Adipocyte (in vitro differentiated cells): ENCODE results near the gene PEX11A.

Experiments used
- DNase-seq: peaks from one replicate; pipeline ENCODE4 v3.0.0-alpha.2; 2015; ENCODE audit warnings: low read depth
- H3K27me3 ChIP-seq: replicated peaks from 2 replicates; pipeline ENCODE4 v1.7.0; 2013; ENCODE audit warnings: mild to moderate bottlenecking, low read length, moderate library complexity; ENCODE audit not compliant: control insufficient read depth, insufficient read depth
- H3K36me3 ChIP-seq: 2 replicates; pipeline ENCODE4 v1.7.0; 2013; ENCODE audit warnings: low read length, mild to moderate bottlenecking, moderate library complexity; ENCODE audit not compliant: control insufficient read depth, insufficient read depth, severe bottlenecking
- H3K4me1 ChIP-seq: 2 replicates; pipeline ENCODE4 v1.7.0; 2013; ENCODE audit warnings: mild to moderate bottlenecking, low read length, moderate library complexity; ENCODE audit not compliant: control insufficient read depth, insufficient read depth
- H3K4me3 ChIP-seq: 2 replicates; pipeline ENCODE4 v1.7.0; 2013; ENCODE audit warnings: mild to moderate bottlenecking, low read length, moderate library complexity
- H3K9ac ChIP-seq: 2 replicates; pipeline ENCODE4 v1.7.0; 2013; ENCODE audit warnings: mild to moderate bottlenecking, low read length, moderate library complexity
- H3K9me3 ChIP-seq: 2 replicates; pipeline ENCODE4 v1.7.0; 2013; ENCODE audit warnings: mild to moderate bottlenecking, low read length, moderate library complexity; ENCODE audit not compliant: control insufficient read depth

The PEX11A gene

GRCh38 chr15:89654301-89654761 lies 36.2 kb downstream of the PEX11A start:
- Histone ChIP-seq H3K36me3 (peaks cover 22% of the 10 kb centered on the region), H3K4me3 (peak overlapping the region; percentile 85), H3K9ac (peak overlapping the region; percentile 97), H3K27me3 (no peaks in the 10 kb centered on the region), H3K4me1 (peaks cover 27% of the 10 kb centered on the region), H3K9me3 (no peaks in the 10 kb centered on the region)
- peak; percentile 41 for DNase-seq

GRCh38 chr15:89653578-89653977 lies 37.0 kb downstream of the PEX11A start:
- no peak for DNase-seq
- H3K9me3 ChIP-seq, result no peaks in the 10 kb centered on the region
- H3K36me3 ChIP-seq, result peaks cover 28% of the 10 kb centered on the region
- no peaks in the 10 kb centered on the region for H3K27me3 ChIP-seq
- H3K9ac ChIP-seq, result peak overlapping the region; percentile 58
- peak overlapping the region; percentile 85 for H3K4me3 ChIP-seq
- peaks cover 27% of the 10 kb centered on the region for H3K4me1 ChIP-seq

- Histone ChIP-seq H3K27me3 (no peaks in the 10 kb centered on the region), H3K4me1 (peaks cover 22% of the 10 kb centered on the region), H3K9ac (peak overlapping the region; percentile 58), H3K36me3 (peaks cover 33% of the 10 kb centered on the region), H3K4me3 (no peak overlapping the region), H3K9me3 (no peaks in the 10 kb centered on the region)
- DNase-seq, result no peak
Measured at GRCh38 chr15:89652666-89653065, 37.9 kb downstream of the PEX11A start.

GRCh38 chr15:89652131-89652530 lies 38.4 kb downstream of the PEX11A start:
- no peak for DNase-seq
- peaks cover 28% of the 10 kb centered on the region for H3K4me1 ChIP-seq
- H3K4me3 ChIP-seq, result no peak overlapping the region
- peak overlapping the region; percentile 41 for H3K9ac ChIP-seq
- peaks cover 37% of the 10 kb centered on the region for H3K36me3 ChIP-seq
- no peaks in the 10 kb centered on the region for H3K27me3 ChIP-seq
- no peaks in the 10 kb centered on the region for H3K9me3 ChIP-seq

- peaks cover 15% of the 10 kb centered on the region for H3K4me1 ChIP-seq
- H3K4me3 ChIP-seq, result no peak overlapping the region
- H3K36me3 ChIP-seq, result peaks cover 58% of the 10 kb centered on the region
- H3K27me3 ChIP-seq, result no peaks in the 10 kb centered on the region
- H3K9me3 ChIP-seq, result no peaks in the 10 kb centered on the region
- no peak overlapping the region for H3K9ac ChIP-seq
- DNase-seq, result no peak
Measured at GRCh38 chr15:89649716-89650115, 40.8 kb downstream of the PEX11A start.

- no peak for DNase-seq
- Histone ChIP-seq H3K27me3 (no peaks in the 10 kb centered on the region), H3K4me3 (no peak overlapping the region), H3K9me3 (no peaks in the 10 kb centered on the region), H3K36me3 (peaks cover 63% of the 10 kb centered on the region), H3K4me1 (peaks cover 15% of the 10 kb centered on the region), H3K9ac (no peak overlapping the region)
Measured at GRCh38 chr15:89649013-89649625, 41.4 kb downstream of the PEX11A start.

GRCh38 chr15:89648106-89649012 lies 42.2 kb downstream of the PEX11A start:
- peaks cover 70% of the 10 kb centered on the region for H3K36me3 ChIP-seq

DNA sequence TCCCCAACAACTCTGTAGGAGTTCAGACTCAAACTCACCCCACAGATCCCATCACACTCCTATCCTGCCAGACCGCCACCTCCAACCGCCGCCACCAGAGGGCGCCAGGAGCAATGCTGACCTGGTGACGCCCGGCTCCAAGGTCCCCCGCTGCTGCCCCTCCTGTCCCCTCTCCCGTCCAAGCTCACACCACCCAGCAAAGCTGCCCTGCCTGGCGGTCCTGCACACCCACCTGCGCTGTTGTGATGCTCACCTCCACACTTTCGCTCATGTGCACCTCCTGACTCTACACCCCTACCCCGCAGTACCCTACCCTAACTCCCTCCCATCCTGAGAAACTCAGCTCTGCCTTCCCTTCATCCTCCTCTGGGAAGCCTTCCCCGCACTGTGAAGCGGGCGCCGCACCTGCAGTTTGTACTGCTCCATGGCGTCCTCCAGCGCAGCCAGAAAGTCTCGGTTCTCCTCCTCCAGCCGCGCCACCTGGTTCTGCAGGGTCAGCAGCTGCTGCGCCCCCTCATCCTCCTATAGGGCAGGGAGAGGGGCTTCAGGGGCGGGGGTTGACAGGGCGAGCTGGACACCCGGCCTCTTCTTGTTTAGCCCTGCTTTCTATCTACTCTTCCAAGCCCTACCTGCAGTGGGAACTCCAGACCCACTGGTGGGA lies 43.2 kb downstream of the PEX11A start:
- Histone ChIP-seq H3K4me3 (no peak overlapping the region), H3K9ac (peak overlapping the region; percentile 17), H3K36me3 (peaks cover 74% of the 10 kb centered on the region), H3K4me1 (peaks cover 10% of the 10 kb centered on the region), H3K27me3 (no peaks in the 10 kb centered on the region), H3K9me3 (no peaks in the 10 kb centered on the region)
- peak; percentile 76 for DNase-seq

More at GRCh38 chr15:89648106-89649012, 42.2 kb downstream of the PEX11A start:
- Histone ChIP-seq H3K4me3 (no peak overlapping the region), H3K27me3 (no peaks in the 10 kb centered on the region), H3K9me3 (no peaks in the 10 kb centered on the region), H3K4me1 (peaks cover 15% of the 10 kb centered on the region), H3K9ac (no peak overlapping the region)
- no peak for DNase-seq

GRCh38 chr15:89646416-89647141 lies 44.0 kb downstream of the PEX11A start:
- DNase-seq, result no peak
- Histone ChIP-seq H3K9me3 (no peaks in the 10 kb centered on the region), H3K4me3 (no peak overlapping the region), H3K4me1 (peaks cover 6% of the 10 kb centered on the region), H3K9ac (peak overlapping the region; percentile 17), H3K36me3 (peaks cover 75% of the 10 kb centered on the region), H3K27me3 (no peaks in the 10 kb centered on the region)

- peaks cover 6% of the 10 kb centered on the region for H3K4me1 ChIP-seq
- H3K27me3 ChIP-seq, result no peaks in the 10 kb centered on the region
- peaks cover 81% of the 10 kb centered on the region for H3K36me3 ChIP-seq
- H3K9ac ChIP-seq, result no peak overlapping the region
- no peak overlapping the region for H3K4me3 ChIP-seq
- DNase-seq, result no peak
- H3K9me3 ChIP-seq, result no peaks in the 10 kb centered on the region
Measured at GRCh38 chr15:89645680-89646079, 44.9 kb downstream of the PEX11A start.
